HG02981 (cell line): Measurements from ENCODE around the gene GSTM5.
"Not testable (repeated sequence)": the region's sequence is repeated elsewhere in the genome, so short reads cannot be mapped to it uniquely, and the experiment has no call there.

Experiments
- ATAC-seq: cut with Tn5 transposase; IDR thresholded peaks from one replicate; pipeline ENCODE4 v1.9.1; 2021; ENCODE audit warnings: mild to moderate bottlenecking, moderate library complexity; ENCODE audit not compliant: unreplicated experiment

Gene GSTM5

GRCh38 chr1:109760581-109761226, 48.7 kb downstream of the GSTM5 start:
- no peak for ATAC-seq

- ATAC-seq = no peak
Measured at GRCh38 chr1:109761227-109762038, 49.4 kb downstream of the GSTM5 start.

GRCh38 chr1:109762039-109762585, 50.1 kb downstream of the GSTM5 start:
- ATAC-seq = no peak

GRCh38 chr1:109762821-109763645, 51.0 kb downstream of the GSTM5 start:
- ATAC-seq = no peak

GRCh38 chr1:109763646-109764415, 51.8 kb downstream of the GSTM5 start, which contains the start of gene EPS8L3:
Gene EPS8L3 (minus strand): TSS chr1:109763923. CDS start chr1:109761749, 2,174 bp downstream.
- ATAC-seq = no peak

- no peak for ATAC-seq
Measured at GRCh38 chr1:109764561-109765482, 52.8 kb downstream of the GSTM5 start.

GRCh38 chr1:109765483-109765815, 53.4 kb downstream of the GSTM5 start:
- no peak for ATAC-seq

- no peak for ATAC-seq
Measured at GRCh38 chr1:109765896-109766615, 54.0 kb downstream of the GSTM5 start.

- not testable (repeated sequence) for ATAC-seq
Measured at GRCh38 chr1:109766991-109767636, 55.1 kb downstream of the GSTM5 start.
